HG02938 (cell line): ENCODE results near the gene BORCS6.

Source experiments
- ATAC-seq: cut with Tn5 transposase; IDR thresholded peaks from one replicate; pipeline ENCODE4 v1.9.1; 2021; ENCODE audit warnings: mild to moderate bottlenecking, moderate library complexity; ENCODE audit not compliant: unreplicated experiment

Gene BORCS6

GRCh38 chr17:8155996-8156245 lies 34.1 kb downstream of the BORCS6 start:
- no peak for ATAC-seq

GRCh38 chr17:8155231-8155995 lies 34.6 kb downstream of the BORCS6 start:
- ATAC-seq: no peak

GRCh38 chr17:8154608-8155155 lies 35.3 kb downstream of the BORCS6 start:
- no peak for ATAC-seq

- no peak for ATAC-seq
Observed at GRCh38 chr17:8153957-8154607, 35.9 kb downstream of the BORCS6 start.

GRCh38 chr17:8153525-8153956 lies 36.4 kb downstream of the BORCS6 start:
- no peak for ATAC-seq

GRCh38 chr17:8153031-8153451 lies 36.9 kb downstream of the BORCS6 start:
- ATAC-seq: no peak

- ATAC-seq: no peak
Observed at GRCh38 chr17:8152112-8152775, 37.7 kb downstream of the BORCS6 start, which contains the start of gene PER1. PER1 (minus strand) TSS chr17:8152404; CDS start chr17:8150706, 1,698 bp downstream.

GRCh38 chr17:8151641-8152111 lies 38.3 kb downstream of the BORCS6 start:
- ATAC-seq: no peak

GRCh38 chr17:8151120-8151640 lies 38.8 kb downstream of the BORCS6 start:
- peak; percentile 45 for ATAC-seq

- peak; percentile 4 for ATAC-seq
Observed at GRCh38 chr17:8150194-8151119, 39.5 kb downstream of the BORCS6 start.

GRCh38 chr17:8149419-8150193 lies 40.4 kb downstream of the BORCS6 start:
- ATAC-seq: no peak

GRCh38 chr17:8148560-8148959 lies 41.4 kb downstream of the BORCS6 start:
- no peak for ATAC-seq

GRCh38 chr17:8147805-8148404 lies 42.1 kb downstream of the BORCS6 start:
- no peak for ATAC-seq

GRCh38 chr17:8147141-8147804 lies 42.7 kb downstream of the BORCS6 start:
- no peak for ATAC-seq

- no peak for ATAC-seq
Observed at GRCh38 chr17:8146381-8147140, 43.4 kb downstream of the BORCS6 start.

- no peak for ATAC-seq
Observed at GRCh38 chr17:8145811-8146210, 44.2 kb downstream of the BORCS6 start.

- ATAC-seq: no peak
Observed at GRCh38 chr17:8144401-8145231, 45.4 kb downstream of the BORCS6 start.
